KOPT-K1 (cell line): ENCODE measurements around the gene RABGAP1.

Experiments
- H3K27ac ChIP-seq: fragments of 200-600 bp; sonication (generic); 2 replicates; pipeline ENCODE4 v1.5.1; 2016; ENCODE audit warnings: antibody characterized with exemption, mild to moderate bottlenecking, low read depth, low read length; ENCODE audit not compliant: poor library complexity, severe bottlenecking
- H3K36me3 ChIP-seq: fragments of 200-600 bp; sonication (generic); 2 replicates; pipeline ENCODE4 v1.5.1; 2017; ENCODE audit warnings: antibody characterized with exemption, mild to moderate bottlenecking, low read length, moderate library complexity; ENCODE audit not compliant: insufficient read depth
- H3K9me3 ChIP-seq: fragments of 200-600 bp; sonication (generic); 2 replicates; pipeline ENCODE4 v1.5.1; 2017; ENCODE audit warnings: antibody characterized with exemption, low read length, mild to moderate bottlenecking; ENCODE audit not compliant: insufficient read depth, poor library complexity, severe bottlenecking

RABGAP1 gene

GRCh38 chr9:123041489-123041888, 100.7 kb downstream of the RABGAP1 start:
- no peaks in the 10 kb centered on the region for H3K9me3 ChIP-seq
- H3K27ac ChIP-seq, result no peak overlapping the region
- peaks cover 26% of the 10 kb centered on the region for H3K36me3 ChIP-seq

GRCh38 chr9:123043081-123043939, 102.5 kb downstream of the RABGAP1 start:
- H3K9me3 ChIP-seq, result no peaks in the 10 kb centered on the region
- peaks cover 21% of the 10 kb centered on the region for H3K36me3 ChIP-seq
- H3K27ac ChIP-seq, result no peak overlapping the region

- Histone ChIP-seq H3K36me3 (peaks cover 25% of the 10 kb centered on the region), H3K27ac (no peak overlapping the region), H3K9me3 (no peaks in the 10 kb centered on the region)
Measured at GRCh38 chr9:123044586-123044985, 103.8 kb downstream of the RABGAP1 start.

- Histone ChIP-seq H3K9me3 (no peaks in the 10 kb centered on the region), H3K27ac (no peak overlapping the region), H3K36me3 (peaks cover 26% of the 10 kb centered on the region)
Measured at GRCh38 chr9:123046406-123047195, 105.8 kb downstream of the RABGAP1 start.

- Histone ChIP-seq H3K9me3 (no peaks in the 10 kb centered on the region), H3K36me3 (peaks cover 21% of the 10 kb centered on the region), H3K27ac (no peak overlapping the region)
Measured at GRCh38 chr9:123048748-123049147, 107.9 kb downstream of the RABGAP1 start.

- no peak overlapping the region for H3K27ac ChIP-seq
- peaks cover 14% of the 10 kb centered on the region for H3K36me3 ChIP-seq
- H3K9me3 ChIP-seq, result no peaks in the 10 kb centered on the region
Measured at GRCh38 chr9:123049589-123050222, 108.9 kb downstream of the RABGAP1 start.

- Histone ChIP-seq H3K36me3 (peaks cover 19% of the 10 kb centered on the region), H3K9me3 (no peaks in the 10 kb centered on the region), H3K27ac (no peak overlapping the region)
Measured at GRCh38 chr9:123053046-123053445, 112.2 kb downstream of the RABGAP1 start.

GRCh38 chr9:123053711-123054110, 112.9 kb downstream of the RABGAP1 start:
- H3K27ac ChIP-seq, result no peak overlapping the region

GRCh38 chr9:123058834-123059233, 118.0 kb downstream of the RABGAP1 start:
- H3K9me3 ChIP-seq, result no peaks in the 10 kb centered on the region
- no peak overlapping the region for H3K27ac ChIP-seq
- H3K36me3 ChIP-seq, result peaks cover 8% of the 10 kb centered on the region

More at GRCh38 chr9:123053711-123054110, 112.9 kb downstream of the RABGAP1 start:
- peaks cover 19% of the 10 kb centered on the region for H3K36me3 ChIP-seq
- H3K9me3 ChIP-seq, result no peaks in the 10 kb centered on the region

- no peak overlapping the region for H3K27ac ChIP-seq
- H3K9me3 ChIP-seq, result no peaks in the 10 kb centered on the region
- peaks cover 8% of the 10 kb centered on the region for H3K36me3 ChIP-seq
Measured at GRCh38 chr9:123059472-123060220, 118.8 kb downstream of the RABGAP1 start.

- no peaks in the 10 kb centered on the region for H3K9me3 ChIP-seq
- no peak overlapping the region for H3K27ac ChIP-seq
- H3K36me3 ChIP-seq, result peaks cover 17% of the 10 kb centered on the region
Measured at GRCh38 chr9:123061216-123061615, 120.4 kb downstream of the RABGAP1 start.

- Histone ChIP-seq H3K36me3 (peaks cover 30% of the 10 kb centered on the region), H3K9me3 (no peaks in the 10 kb centered on the region), H3K27ac (no peak overlapping the region)
Measured at GRCh38 chr9:123062351-123063176, 121.7 kb downstream of the RABGAP1 start.

GRCh38 chr9:123063177-123063598, 122.4 kb downstream of the RABGAP1 start:
- Histone ChIP-seq H3K36me3 (peaks cover 37% of the 10 kb centered on the region), H3K27ac (no peak overlapping the region), H3K9me3 (no peaks in the 10 kb centered on the region)

GRCh38 chr9:123063896-123064295, 123.1 kb downstream of the RABGAP1 start:
- H3K27ac ChIP-seq, result no peak overlapping the region
- peaks cover 41% of the 10 kb centered on the region for H3K36me3 ChIP-seq
- H3K9me3 ChIP-seq, result no peaks in the 10 kb centered on the region
